ENCODE results near the gene RCBTB2.

Gene RCBTB2

DNA sequence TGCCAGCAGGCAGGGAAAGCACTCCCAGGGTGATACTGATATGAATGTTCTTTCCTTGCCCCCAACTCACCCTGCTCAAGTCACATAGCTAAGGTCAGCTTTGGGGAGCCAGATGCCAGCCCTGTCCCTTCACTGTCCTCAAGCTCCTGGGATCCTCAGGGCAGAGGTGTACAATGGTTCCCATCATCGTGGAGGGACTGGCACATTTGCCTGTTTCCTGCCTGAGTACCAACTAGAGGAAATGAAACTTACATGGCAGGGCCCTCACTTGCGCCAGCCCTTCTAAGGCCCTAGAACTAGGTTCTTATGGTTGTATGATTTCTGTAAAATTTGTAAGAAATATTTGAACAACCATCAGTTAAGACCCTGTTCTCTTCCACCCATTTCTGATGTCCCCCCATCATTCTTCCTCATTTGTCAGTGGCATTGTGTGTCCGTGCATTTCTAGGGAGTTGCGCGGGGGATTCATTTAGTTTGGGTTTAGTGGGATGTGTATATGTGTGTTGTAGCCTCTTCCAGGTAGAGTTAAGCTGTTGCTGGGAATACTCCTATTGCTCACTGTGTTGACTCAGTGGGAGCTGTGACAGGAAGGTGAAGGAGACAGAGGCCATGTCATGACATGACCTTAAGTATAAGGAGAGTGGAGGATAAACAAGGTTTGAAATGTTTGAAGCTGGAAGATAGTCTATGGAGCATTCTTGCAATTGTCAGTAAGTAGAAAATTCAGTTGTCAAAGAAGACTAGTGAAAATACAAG, 41.3 kb upstream of the RCBTB2 start:
- H3K27ac ChIP-seq (ENCODE audit: low read length), result no peak overlapping the region

GRCh38 chr13:48573213-48574007, 40.5 kb upstream of the RCBTB2 start:
- Histone ChIP-seq H3K4me3 (ENCODE audit: low read length in 2 of 2) (no peak overlapping the region), H3K36me3 (ENCODE audit: control insufficient read depth in 2 of 2, insufficient read depth in 2 of 2, low read length in 2 of 2) (no peaks in the 10 kb centered on the region), H3K27ac (ENCODE audit: low read length) (no peak overlapping the region), H3K9ac (ENCODE audit: low read length in 2 of 2) (no peak overlapping the region), H3K4me1 (ENCODE audit: control insufficient read depth, insufficient read depth, low read length) (peaks cover 18% of the 10 kb centered on the region), H3K9me3 (ENCODE audit: control insufficient read depth in 2 of 2, low read length in 2 of 2) (no peaks in the 10 kb centered on the region), H3K27me3 (ENCODE audit: control insufficient read depth in 1 of 2, insufficient read depth in 2 of 2, low read length in 2 of 2) (no peaks in the 10 kb centered on the region)

More for the DNA sequence above, 41.3 kb upstream of the RCBTB2 start:
- Histone ChIP-seq H3K36me3 (ENCODE audit: control insufficient read depth in 2 of 2, insufficient read depth in 2 of 2, low read length in 2 of 2) (no peaks in the 10 kb centered on the region), H3K4me3 (ENCODE audit: low read length in 2 of 2) (no peak overlapping the region), H3K9me3 (ENCODE audit: control insufficient read depth in 2 of 2, low read length in 2 of 2) (no peaks in the 10 kb centered on the region), H3K27me3 (ENCODE audit: control insufficient read depth in 1 of 2, insufficient read depth in 2 of 2, low read length in 2 of 2) (no peaks in the 10 kb centered on the region), H3K9ac (ENCODE audit: low read length in 2 of 2) (no peak overlapping the region), H3K4me1 (ENCODE audit: control insufficient read depth, insufficient read depth, low read length) (peaks cover 12% of the 10 kb centered on the region)

DNA sequence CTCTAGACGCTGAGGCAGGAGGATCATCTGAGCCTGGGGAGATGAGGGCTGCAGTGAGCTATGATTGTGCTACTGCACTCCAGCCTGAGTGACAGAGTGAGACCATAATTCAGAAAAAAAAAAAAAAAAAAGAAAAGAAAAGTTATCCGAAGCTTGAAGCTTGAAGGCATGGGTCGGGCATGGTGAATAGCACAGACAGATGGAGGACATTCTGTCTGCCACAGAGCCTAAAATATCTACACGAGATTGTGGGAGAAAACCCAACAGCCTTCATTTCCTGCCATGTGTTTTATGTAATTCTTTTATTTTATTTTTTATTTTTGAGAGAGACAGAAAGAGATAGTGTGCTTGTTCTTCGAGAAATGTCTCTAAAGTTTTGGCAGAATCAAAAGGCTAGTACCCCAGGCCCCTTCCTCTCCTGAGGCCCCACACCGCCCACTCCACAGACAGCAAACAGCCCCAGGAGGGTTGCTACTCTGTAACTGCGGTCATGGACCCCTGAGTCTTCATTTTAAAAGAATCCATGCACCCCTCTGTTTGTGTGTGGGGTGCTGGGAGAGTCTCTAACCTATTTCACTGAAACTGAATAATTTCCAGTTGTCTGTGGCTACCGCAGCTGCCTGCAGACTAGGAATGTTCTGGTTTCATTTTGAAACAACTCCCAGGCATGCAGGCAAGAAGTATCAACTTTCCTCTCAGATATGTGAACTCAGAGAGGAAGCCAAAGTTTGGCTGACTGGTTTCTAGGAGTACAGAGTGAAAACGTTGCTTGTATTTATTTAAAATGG, 38.4 kb upstream of the RCBTB2 start:
- H3K9ac ChIP-seq (ENCODE audit: low read length in 2 of 2), result peak overlapping the region; percentile 45 to 60

GRCh38 chr13:48570216-48570828, 37.4 kb upstream of the RCBTB2 start:
- Histone ChIP-seq H3K27me3 (ENCODE audit: control insufficient read depth in 1 of 2, insufficient read depth in 2 of 2, low read length in 2 of 2) (no peaks in the 10 kb centered on the region), H3K4me3 (ENCODE audit: low read length in 2 of 2) (no peak overlapping the region), H3K9ac (ENCODE audit: low read length in 2 of 2) (no peak overlapping the region), H3K27ac (ENCODE audit: low read length) (peak overlapping the region; percentile 32), H3K36me3 (ENCODE audit: control insufficient read depth in 2 of 2, insufficient read depth in 2 of 2, low read length in 2 of 2) (no peaks in the 10 kb centered on the region), H3K4me1 (ENCODE audit: control insufficient read depth, insufficient read depth, low read length) (peaks cover 19% of the 10 kb centered on the region), H3K9me3 (ENCODE audit: control insufficient read depth in 2 of 2, low read length in 2 of 2) (no peaks in the 10 kb centered on the region)

More for the DNA sequence above, 38.4 kb upstream of the RCBTB2 start:
- Histone ChIP-seq H3K27ac (ENCODE audit: low read length) (peak overlapping the region; percentile 71), H3K4me3 (ENCODE audit: low read length in 2 of 2) (peak overlapping the region; percentile 50 to 64), H3K4me1 (ENCODE audit: control insufficient read depth, insufficient read depth, low read length) (peaks cover 19% of the 10 kb centered on the region), H3K27me3 (ENCODE audit: control insufficient read depth in 1 of 2, insufficient read depth in 2 of 2, low read length in 2 of 2) (no peaks in the 10 kb centered on the region), H3K36me3 (ENCODE audit: control insufficient read depth in 2 of 2, insufficient read depth in 2 of 2, low read length in 2 of 2) (no peaks in the 10 kb centered on the region), H3K9me3 (ENCODE audit: control insufficient read depth in 2 of 2, low read length in 2 of 2) (no peaks in the 10 kb centered on the region)

DNA sequence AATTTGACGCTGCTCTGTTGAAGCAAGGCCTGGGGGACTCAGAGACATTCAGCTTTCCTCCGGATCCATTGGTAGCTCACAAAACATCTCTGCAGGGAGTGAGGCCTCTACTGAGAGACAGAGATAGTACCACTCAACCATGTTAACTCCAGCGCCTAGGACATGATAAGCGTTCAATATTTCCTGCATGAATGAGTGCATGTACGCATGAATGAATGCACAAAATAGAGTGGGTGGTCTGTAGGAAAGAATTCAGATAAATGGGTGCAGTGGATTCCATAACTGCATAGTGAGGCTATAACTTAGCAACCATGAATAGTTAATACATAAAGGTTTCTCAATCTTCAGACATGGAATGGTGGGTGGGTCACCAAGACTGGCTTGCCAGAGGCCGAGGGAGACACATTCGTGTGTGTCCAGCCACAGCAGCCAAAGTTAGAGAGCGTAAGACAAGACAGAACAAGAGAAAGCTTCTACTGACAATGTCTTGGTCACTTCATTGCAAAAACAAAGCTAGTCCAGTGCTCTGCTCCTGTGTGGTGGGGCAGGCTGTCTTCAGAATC, 36.3 kb upstream of the RCBTB2 start:
- peak overlapping the region; percentile 32 for H3K27ac ChIP-seq (ENCODE audit: low read length)
- no peaks in the 10 kb centered on the region for H3K9me3 ChIP-seq (ENCODE audit: control insufficient read depth in 2 of 2, low read length in 2 of 2)
- no peaks in the 10 kb centered on the region for H3K36me3 ChIP-seq (ENCODE audit: control insufficient read depth in 2 of 2, insufficient read depth in 2 of 2, low read length in 2 of 2)
- no peak overlapping the region for H3K4me3 ChIP-seq (ENCODE audit: low read length in 2 of 2)
- H3K9ac ChIP-seq (ENCODE audit: low read length in 2 of 2), result no peak overlapping the region
- H3K27me3 ChIP-seq (ENCODE audit: control insufficient read depth in 1 of 2, insufficient read depth in 2 of 2, low read length in 2 of 2), result no peaks in the 10 kb centered on the region
- H3K4me1 ChIP-seq (ENCODE audit: control insufficient read depth, insufficient read depth, low read length), result peaks cover 19% of the 10 kb centered on the region

GRCh38 chr13:48568370-48569103, 35.7 kb upstream of the RCBTB2 start:
- Histone ChIP-seq H3K9me3 (ENCODE audit: control insufficient read depth in 2 of 2, low read length in 2 of 2) (no peaks in the 10 kb centered on the region), H3K9ac (ENCODE audit: low read length in 2 of 2) (peak overlapping the region in 1 of 2 donors; percentile 34), H3K36me3 (ENCODE audit: control insufficient read depth in 2 of 2, insufficient read depth in 2 of 2, low read length in 2 of 2) (no peaks in the 10 kb centered on the region), H3K4me3 (ENCODE audit: low read length in 2 of 2) (peak overlapping the region; percentile 24 to 43), H3K27me3 (ENCODE audit: control insufficient read depth in 1 of 2, insufficient read depth in 2 of 2, low read length in 2 of 2) (no peaks in the 10 kb centered on the region), H3K27ac (ENCODE audit: low read length) (peak overlapping the region; percentile 32), H3K4me1 (ENCODE audit: control insufficient read depth, insufficient read depth, low read length) (peaks cover 19% of the 10 kb centered on the region)

DNA sequence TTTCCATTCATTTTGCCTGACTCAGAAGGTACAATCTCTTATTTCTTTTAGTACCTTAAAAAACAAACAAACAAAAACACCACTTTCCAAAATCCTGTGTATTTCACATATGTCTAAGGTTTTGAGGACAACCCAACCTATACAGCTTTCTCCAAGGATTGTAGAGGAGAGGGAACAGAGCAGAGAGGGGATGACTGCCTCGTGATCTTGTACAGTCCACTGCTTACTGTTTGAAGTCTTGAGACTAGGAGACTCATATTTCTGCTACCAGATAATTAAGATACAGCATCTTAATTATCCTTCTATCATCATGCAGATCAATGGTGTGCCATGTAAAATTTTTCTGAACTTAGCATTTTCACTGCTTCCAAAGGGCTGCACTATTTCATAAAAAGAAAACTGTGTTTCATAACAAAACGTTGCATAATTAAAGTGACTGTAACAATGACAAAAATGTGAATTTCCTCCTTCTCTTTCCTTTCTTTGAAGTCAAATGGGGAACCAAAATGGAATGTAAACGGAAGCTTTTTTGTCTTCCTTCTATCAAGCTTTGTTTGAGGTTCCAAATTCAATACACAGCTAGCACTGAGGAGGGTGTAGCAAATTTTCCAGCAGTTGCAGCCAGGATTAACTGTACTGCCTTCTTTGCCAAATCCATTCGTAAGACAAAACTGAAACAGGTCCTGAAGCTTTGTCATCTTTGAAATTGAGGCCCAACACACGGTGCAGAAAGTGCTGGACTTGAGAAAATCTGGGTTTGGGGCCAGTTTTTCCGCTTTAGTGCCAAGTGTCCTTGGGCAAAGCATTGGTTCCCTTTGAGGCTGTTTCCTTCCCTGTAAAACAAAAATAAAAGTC, 34.9 kb upstream of the RCBTB2 start:
- Histone ChIP-seq H3K4me1 (ENCODE audit: control insufficient read depth, insufficient read depth, low read length) (peaks cover 19% of the 10 kb centered on the region), H3K4me3 (ENCODE audit: low read length in 2 of 2) (peak overlapping the region; percentile 24 to 43), H3K9me3 (ENCODE audit: control insufficient read depth in 2 of 2, low read length in 2 of 2) (no peaks in the 10 kb centered on the region), H3K36me3 (ENCODE audit: control insufficient read depth in 2 of 2, insufficient read depth in 2 of 2, low read length in 2 of 2) (no peaks in the 10 kb centered on the region), H3K27me3 (ENCODE audit: control insufficient read depth in 1 of 2, insufficient read depth in 2 of 2, low read length in 2 of 2) (no peaks in the 10 kb centered on the region), H3K9ac (ENCODE audit: low read length in 2 of 2) (peak overlapping the region in 1 of 2 donors; percentile 34), H3K27ac (ENCODE audit: low read length) (peak overlapping the region; percentile 32)

- Histone ChIP-seq H3K9ac (ENCODE audit: low read length in 2 of 2) (no peak overlapping the region), H3K27me3 (ENCODE audit: control insufficient read depth in 1 of 2, insufficient read depth in 2 of 2, low read length in 2 of 2) (no peaks in the 10 kb centered on the region), H3K9me3 (ENCODE audit: control insufficient read depth in 2 of 2, low read length in 2 of 2) (no peaks in the 10 kb centered on the region), H3K36me3 (ENCODE audit: control insufficient read depth in 2 of 2, insufficient read depth in 2 of 2, low read length in 2 of 2) (no peaks in the 10 kb centered on the region), H3K4me1 (ENCODE audit: control insufficient read depth, insufficient read depth, low read length) (peaks cover 7% of the 10 kb centered on the region), H3K27ac (ENCODE audit: low read length) (no peak overlapping the region), H3K4me3 (ENCODE audit: low read length in 2 of 2) (no peak overlapping the region)
Observed at GRCh38 chr13:48564056-48564455, 31.2 kb upstream of the RCBTB2 start.

- Histone ChIP-seq H3K4me1 (ENCODE audit: control insufficient read depth, insufficient read depth, low read length) (peaks cover 4% of the 10 kb centered on the region), H3K27ac (ENCODE audit: low read length) (no peak overlapping the region), H3K9me3 (ENCODE audit: control insufficient read depth in 2 of 2, low read length in 2 of 2) (no peaks in the 10 kb centered on the region), H3K36me3 (ENCODE audit: control insufficient read depth in 2 of 2, insufficient read depth in 2 of 2, low read length in 2 of 2) (no peaks in the 10 kb centered on the region), H3K9ac (ENCODE audit: low read length in 2 of 2) (no peak overlapping the region), H3K4me3 (ENCODE audit: low read length in 2 of 2) (no peak overlapping the region), H3K27me3 (ENCODE audit: control insufficient read depth in 1 of 2, insufficient read depth in 2 of 2, low read length in 2 of 2) (no peaks in the 10 kb centered on the region)
Observed at GRCh38 chr13:48563626-48564025, 30.7 kb upstream of the RCBTB2 start.
